ENCODE measurements around the gene GAL. TPM values are rescaled to one million over a fixed set of nuclear protein-coding genes. Genes with fewer than 3 reads are reported as not detected.

GAL gene
- total RNA-seq, 4 donors from 2014 or later = 2.9 to 10.6 (median 4.7) TPM; not detected in 1

- H3K27me3 ChIP-seq = peaks cover 53% of the 10 kb centered on the region
- 40 to 82% methylated on average over 1 to 2 of the region's 16 CpGs for WGBS, 2 donors (ENCODE audit: low coverage in 1 of 2)
- no peak overlapping the region for H3K27ac ChIP-seq
- H3K4me3 ChIP-seq = no peak overlapping the region
- peaks cover 0 to 34% (median 0%) of the 10 kb centered on the region in 3 donors for H3K9me3 ChIP-seq
- TF ChIP-seq POLR2AphosphoS5 (IDR thresholded peaks at IDR 0.05) = no peak
- TF ChIP-seq EP300 (IDR thresholded peaks at IDR 0.05) = no peak
- no peak for TF ChIP-seq CTCF (IDR thresholded peaks at IDR 0.05)
- no peak for TF ChIP-seq POLR2A (IDR thresholded peaks at IDR 0.05)
- H3K36me3 ChIP-seq = no peaks in the 10 kb centered on the region
- no peaks in the 10 kb centered on the region for H3K4me1 ChIP-seq
- ATAC-seq = no peak
These were observed 32.2 kb upstream of the GAL start for GRCh38 chr11:68651985-68652682.

- Histone ChIP-seq H3K9me3 (peaks cover 0 to 28% (median 0%) of the 10 kb centered on the region in 3 donors), H3K27ac (no peak overlapping the region), H3K27me3 (peaks cover 48% of the 10 kb centered on the region), H3K4me1 (no peaks in the 10 kb centered on the region), H3K4me3 (no peak overlapping the region), H3K36me3 (no peaks in the 10 kb centered on the region)
- TF ChIP-seq POLR2A (IDR thresholded peaks at IDR 0.05) = no peak
- WGBS, 2 donors (ENCODE audit: low coverage in 1 of 2) = 51% methylated on average over 6 of the region's 12 CpGs; no CpG with 5 or more reads in 1 of the 2 donors
- no peak for ATAC-seq
These were observed 31.6 kb upstream of the GAL start for GRCh38 chr11:68652683-68653156.

GRCh38 chr11:68653486-68654430 lies 30.6 kb upstream of the GAL start:
- no peak for ATAC-seq
- no peaks in the 10 kb centered on the region for H3K36me3 ChIP-seq
- peaks cover 0 to 1% (median 0%) of the 10 kb centered on the region in 3 donors for H3K4me1 ChIP-seq
- no peak overlapping the region for H3K27ac ChIP-seq
- TF ChIP-seq POLR2AphosphoS5 (IDR thresholded peaks at IDR 0.05) = no peak
- TF ChIP-seq POLR2A (IDR thresholded peaks at IDR 0.05) = no peak
- no peak for TF ChIP-seq EP300 (IDR thresholded peaks at IDR 0.05)
- TF ChIP-seq CTCF (IDR thresholded peaks at IDR 0.05) = no peak
- peaks cover 0 to 22% (median 0%) of the 10 kb centered on the region in 3 donors for H3K9me3 ChIP-seq
- no peak overlapping the region for H3K4me3 ChIP-seq
- H3K27me3 ChIP-seq = peaks cover 48% of the 10 kb centered on the region
- WGBS, 2 donors (ENCODE audit: low coverage in 1 of 2) = 74 to 100% methylated on average over 1 to 11 of the region's 24 CpGs

GRCh38 chr11:68654978-68655377 lies 29.4 kb upstream of the GAL start:
- WGBS, 2 donors (ENCODE audit: low coverage in 1 of 2) = 91 to 98% methylated on average over 6 to 8 of the region's 8 CpGs
- Histone ChIP-seq H3K4me1 (peaks cover 0 to 10% (median 0%) of the 10 kb centered on the region in 3 donors), H3K27ac (no peak overlapping the region), H3K27me3 (peaks cover 45% of the 10 kb centered on the region), H3K36me3 (no peaks in the 10 kb centered on the region), H3K4me3 (no peak overlapping the region), H3K9me3 (peaks cover 0 to 22% (median 0%) of the 10 kb centered on the region in 3 donors)
- TF ChIP-seq EP300 (IDR thresholded peaks at IDR 0.05) = no peak
- no peak for TF ChIP-seq CTCF (IDR thresholded peaks at IDR 0.05)
- no peak for TF ChIP-seq POLR2AphosphoS5 (IDR thresholded peaks at IDR 0.05)
- no peak for TF ChIP-seq POLR2A (IDR thresholded peaks at IDR 0.05)
- ATAC-seq = no peak

GRCh38 chr11:68655406-68655805 lies 28.9 kb upstream of the GAL start:
- H3K27me3 ChIP-seq = peaks cover 41% of the 10 kb centered on the region

More at GRCh38 chr11:68655406-68655805, 28.9 kb upstream of the GAL start:
- H3K4me1 ChIP-seq = peaks cover 0 to 10% (median 0%) of the 10 kb centered on the region in 3 donors
- ATAC-seq = no peak
- no peaks in the 10 kb centered on the region for H3K36me3 ChIP-seq
- H3K9me3 ChIP-seq = peaks cover 0 to 22% (median 0%) of the 10 kb centered on the region in 3 donors
- no peak overlapping the region for H3K4me3 ChIP-seq
- 86% methylated on average over 2 of the region's 7 CpGs; no CpG with 5 or more reads in 1 of the 2 donors for WGBS, 2 donors (ENCODE audit: low coverage in 1 of 2)
- TF ChIP-seq POLR2AphosphoS5 (IDR thresholded peaks at IDR 0.05) = no peak
- TF ChIP-seq CTCF (IDR thresholded peaks at IDR 0.05) = no peak
- no peak for TF ChIP-seq POLR2A (IDR thresholded peaks at IDR 0.05)
- no peak for TF ChIP-seq EP300 (IDR thresholded peaks at IDR 0.05)
- no peak overlapping the region for H3K27ac ChIP-seq

Data from gastroesophageal sphincter (tissue), 4 donors.